Lung (tissue), 12 donors: ENCODE results near the gene CSNK2A1. TPM values are rescaled to one million over a fixed set of nuclear protein-coding genes. Genes with fewer than 3 reads are reported as not detected.

ENCODE experiments used
- ATAC-seq: fragments of 200-7000 bp; cut with Tn5 transposase; one replicate; pipeline ENCODE4 v1.9.1; 2020; ENCODE audit warnings: moderate number of reproducible peaks; ENCODE audit not compliant: insufficient read depth, low FRiP score
- DNase-seq, 3 donors: peaks; one replicate each; pipeline ENCODE4 v3.0.0-alpha.2; 2013 to 2017
- H3K27ac ChIP-seq, 2 donors: one replicate each; pipeline ENCODE4 v1.5.1; 2013; ENCODE audit warnings: mild to moderate bottlenecking in 2 of 2, moderate library complexity in 2 of 2, control low read depth in 1 of 2, inconsistent platforms in 1 of 2, low read depth in 1 of 2, low read length in 1 of 2
- H3K27me3 ChIP-seq, 3 donors: one replicate each; pipeline ENCODE4 v1.5.1; 2013; ENCODE audit warnings: low read length in 2 of 3; ENCODE audit not compliant: control insufficient read depth in 3 of 3, insufficient read depth in 3 of 3
- H3K36me3 ChIP-seq, 4 donors: one replicate each; pipeline ENCODE4 v1.5.1; 2013; ENCODE audit warnings: low read length in 4 of 4, mild to moderate bottlenecking in 1 of 4, moderate library complexity in 1 of 4; ENCODE audit not compliant: control insufficient read depth in 4 of 4, insufficient read depth in 4 of 4
- H3K4me1 ChIP-seq, 5 donors: one replicate each; pipeline ENCODE4 v1.5.1; 2013; ENCODE audit warnings: low read length in 5 of 5, mild to moderate bottlenecking in 2 of 5, moderate library complexity in 1 of 5; ENCODE audit not compliant: control insufficient read depth in 5 of 5, insufficient read depth in 5 of 5
- H3K4me3 ChIP-seq: one replicate; pipeline ENCODE4 v1.5.1; 2013; ENCODE audit warnings: mild to moderate bottlenecking, control low read depth, moderate library complexity
- H3K9ac ChIP-seq, 2 donors: one replicate each; pipeline ENCODE4 v1.5.1; 2013; ENCODE audit warnings: low read length in 2 of 2, control low read depth in 1 of 2; ENCODE audit not compliant: insufficient read depth in 1 of 2
- H3K9me3 ChIP-seq, 4 donors: one replicate each; pipeline ENCODE4 v1.5.1; 2013; ENCODE audit warnings: low read length in 3 of 4, mild to moderate bottlenecking in 1 of 4, moderate library complexity in 1 of 4; ENCODE audit not compliant: control insufficient read depth in 4 of 4, insufficient read depth in 3 of 4
- WGBS, 2 donors: extraction: QIAGEN DNeasy Blood & Tissue Kit; methylation state at CpG; one replicate each; pipeline ENCODE4 v1.1.7; 2013; 5-methylcytosine and 5-hydroxymethylcytosine counted together
- polyA plus RNA-seq, 2 donors: library from polyadenylated mRNA; stranded (reverse); fragments of 200-250 nt; gene quantifications; one replicate each; pipeline ENCODE4 v1.2.1, GENCODE V29; 2013
- total RNA-seq, 2 donors: library from RNA; depleted of rRNA in 1 of 2; stranded (reverse); fragments of >200 nt in 1 of 2; gene quantifications; one replicate each; pipeline ENCODE4 v1.2.1, GENCODE V29; 2014 to 2021
- TF ChIP-seq, protein P1 (sequence below): IDR thresholded peaks from 2 replicates; pipeline ENCODE4 v1.5.1; 2012; ENCODE audit warnings: mild to moderate bottlenecking; ENCODE audit errors: control extremely low read depth, extremely low read depth
- donor health status: control.
- donor health status: control.
- donor health status: Bipolar disorder and iron deficiency.
- donor health status: healthy.
- donor health status: DM: yes; HTN: yes; CAD: no.

Gene CSNK2A1
- total and polyA plus RNA-seq, 4 donors: 20.5 to 186 (median 60.7) TPM

DNA sequence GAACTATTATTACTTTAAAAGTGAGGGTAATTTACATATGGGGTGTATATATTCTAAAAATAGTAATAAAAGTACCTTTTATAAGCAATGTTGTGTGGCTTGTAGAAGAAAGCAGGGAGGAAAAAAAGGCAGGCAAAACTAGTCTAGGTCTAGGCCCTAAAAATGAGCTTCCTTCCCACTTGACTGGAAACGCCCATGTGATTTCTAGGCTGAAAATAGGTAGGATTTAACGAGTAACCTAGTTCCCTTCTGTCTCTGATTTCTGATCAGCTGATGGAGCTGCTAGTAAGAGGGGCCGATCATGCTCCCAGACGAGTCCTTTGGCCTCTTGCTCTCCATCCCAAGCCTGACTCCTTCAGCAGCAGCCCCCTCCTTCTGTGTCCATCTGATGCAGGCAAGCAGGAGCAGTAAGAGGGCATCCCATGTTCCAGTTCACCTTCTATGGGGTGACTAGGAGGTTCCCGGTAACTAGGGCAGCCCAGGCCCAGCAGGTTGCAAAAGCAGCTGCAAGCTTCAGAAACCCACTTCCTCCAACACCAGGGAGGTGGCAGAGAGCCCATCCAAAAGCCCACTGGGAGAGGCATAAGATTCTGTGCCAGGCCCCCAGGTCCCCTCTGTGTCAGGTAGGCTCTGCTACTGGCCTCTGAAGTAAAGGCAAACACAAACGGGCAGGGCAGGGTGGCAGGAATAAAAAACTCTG is 105.7 kb downstream of the CSNK2A1 start:
- Histone ChIP-seq H3K27ac (peak overlapping the region in 1 of 2 donors; percentile 59), H3K9me3 (no peaks in the 10 kb centered on the region), H3K4me3 (no peak overlapping the region), H3K36me3 (peaks cover 33 to 59% (median 47%) of the 10 kb centered on the region in 4 donors), H3K27me3 (no peaks in the 10 kb centered on the region), H3K4me1 (peaks cover 0 to 5% (median 0%) of the 10 kb centered on the region in 5 donors), H3K9ac (no peak overlapping the region)
- 37 to 63% methylated on average over 6 of the region's 6 CpGs for WGBS, 2 donors
- no peak for DNase-seq
- TF ChIP-seq, protein P1, sequence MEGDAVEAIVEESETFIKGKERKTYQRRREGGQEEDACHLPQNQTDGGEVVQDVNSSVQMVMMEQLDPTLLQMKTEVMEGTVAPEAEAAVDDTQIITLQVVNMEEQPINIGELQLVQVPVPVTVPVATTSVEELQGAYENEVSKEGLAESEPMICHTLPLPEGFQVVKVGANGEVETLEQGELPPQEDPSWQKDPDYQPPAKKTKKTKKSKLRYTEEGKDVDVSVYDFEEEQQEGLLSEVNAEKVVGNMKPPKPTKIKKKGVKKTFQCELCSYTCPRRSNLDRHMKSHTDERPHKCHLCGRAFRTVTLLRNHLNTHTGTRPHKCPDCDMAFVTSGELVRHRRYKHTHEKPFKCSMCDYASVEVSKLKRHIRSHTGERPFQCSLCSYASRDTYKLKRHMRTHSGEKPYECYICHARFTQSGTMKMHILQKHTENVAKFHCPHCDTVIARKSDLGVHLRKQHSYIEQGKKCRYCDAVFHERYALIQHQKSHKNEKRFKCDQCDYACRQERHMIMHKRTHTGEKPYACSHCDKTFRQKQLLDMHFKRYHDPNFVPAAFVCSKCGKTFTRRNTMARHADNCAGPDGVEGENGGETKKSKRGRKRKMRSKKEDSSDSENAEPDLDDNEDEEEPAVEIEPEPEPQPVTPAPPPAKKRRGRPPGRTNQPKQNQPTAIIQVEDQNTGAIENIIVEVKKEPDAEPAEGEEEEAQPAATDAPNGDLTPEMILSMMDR: no peak
- ATAC-seq: no peak

DNA sequence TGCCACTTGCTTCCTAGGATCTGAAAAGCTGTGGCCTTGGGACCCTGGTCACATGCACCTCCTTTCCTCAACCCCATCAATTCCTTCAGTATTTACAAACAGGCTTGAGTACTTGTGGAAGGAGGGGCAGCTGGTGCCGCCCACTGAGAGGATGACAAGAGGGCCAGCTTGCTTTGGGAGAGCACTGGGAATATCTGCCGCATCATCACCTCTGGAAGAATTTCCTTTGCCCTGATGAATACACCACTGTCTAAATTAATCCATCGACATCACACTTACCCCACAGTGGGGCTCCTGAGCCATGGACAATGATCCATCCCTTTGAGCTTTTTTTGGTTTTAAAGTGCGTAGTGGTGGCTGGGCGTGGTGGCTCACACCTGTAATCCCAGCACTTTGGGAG is 107.1 kb downstream of the CSNK2A1 start:
- H3K4me1 ChIP-seq: peaks cover 0 to 7% (median 0%) of the 10 kb centered on the region in 5 donors
- DNase-seq: no peak
- TF ChIP-seq, protein P1: no peak
- H3K36me3 ChIP-seq: peaks cover 29 to 57% (median 50%) of the 10 kb centered on the region in 4 donors
- no peak overlapping the region for H3K4me3 ChIP-seq
- no peak overlapping the region for H3K27ac ChIP-seq
- H3K9ac ChIP-seq: no peak overlapping the region
- no peak for ATAC-seq
- WGBS, 2 donors: 92 to 94% methylated on average over 5 of the region's 5 CpGs
- H3K9me3 ChIP-seq: no peaks in the 10 kb centered on the region
- no peaks in the 10 kb centered on the region for H3K27me3 ChIP-seq

DNA sequence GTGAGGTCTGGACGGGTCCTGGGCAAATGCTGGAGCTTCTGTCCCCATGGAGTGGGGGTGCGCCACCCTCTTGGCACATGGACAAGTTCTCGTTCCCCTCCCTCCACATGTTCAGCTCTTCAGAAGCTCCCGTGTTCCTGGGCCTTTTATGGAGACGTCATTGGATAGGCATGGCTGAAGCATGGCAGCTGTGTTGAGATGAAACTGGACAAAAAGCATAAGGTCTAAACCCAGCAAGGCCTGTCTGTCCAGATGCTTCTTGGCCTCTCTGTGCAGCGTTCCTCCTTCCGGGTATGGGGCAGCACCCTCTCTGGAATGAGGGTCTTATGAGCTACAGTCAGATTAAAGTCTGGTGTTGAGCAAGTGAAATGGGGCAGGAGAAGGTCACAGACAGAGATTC is 108.0 kb downstream of the CSNK2A1 start:
- no peak for ATAC-seq
- Histone ChIP-seq H3K36me3 (peaks cover 21 to 56% (median 54%) of the 10 kb centered on the region in 4 donors), H3K4me3 (no peak overlapping the region), H3K9ac (no peak overlapping the region), H3K27ac (peak overlapping the region in 1 of 2 donors; percentile 4), H3K27me3 (no peaks in the 10 kb centered on the region), H3K4me1 (peaks cover 0 to 7% (median 0%) of the 10 kb centered on the region in 5 donors), H3K9me3 (no peaks in the 10 kb centered on the region)
- 78 to 82% methylated on average over 7 of the region's 7 CpGs for WGBS, 2 donors
- DNase-seq: no peak
- TF ChIP-seq, protein P1: no peak
